Loucy (cell line): ENCODE results near the gene FOXF1.

ENCODE experiments used
- EZH2phosphoT487 ChIP-seq: fragments of 200-600 bp; IDR thresholded peaks from 2 replicates; pipeline ENCODE4 v1.6.1; 2018; ENCODE audit warnings: antibody characterized with exemption, mild to moderate bottlenecking, moderate library complexity, borderline replicate concordance
- TF ChIP-seq, protein P1 (sequence below): fragments of 200-600 bp; sonication (generic); conservative IDR thresholded peaks from 2 replicates; pipeline ENCODE4 v1.5.1; 2014; ENCODE audit warnings: mild to moderate bottlenecking, antibody characterized with exemption, low read length

DNA sequence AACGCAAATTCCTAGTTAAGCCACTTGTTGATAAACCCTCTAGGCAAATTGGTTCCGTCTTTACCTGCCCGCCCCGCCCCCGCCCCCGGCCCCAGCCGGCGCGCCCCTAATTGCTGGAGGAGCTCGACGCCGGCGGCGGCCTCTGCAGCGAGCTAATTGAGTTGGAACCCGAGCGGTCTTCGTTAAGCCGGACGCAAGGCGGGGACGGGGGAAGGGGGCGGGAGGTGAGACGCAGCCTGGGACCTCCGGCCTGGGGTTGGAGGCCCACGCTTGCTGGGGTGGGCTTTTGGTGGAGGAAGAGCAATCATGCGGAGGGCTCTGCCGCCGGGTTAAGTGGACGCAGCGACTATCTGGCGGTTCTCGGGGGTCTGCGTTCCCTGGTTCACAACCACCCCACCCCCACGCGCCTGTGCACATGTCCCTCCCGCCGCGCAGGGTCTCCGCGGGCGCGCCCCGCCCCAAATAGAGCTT lies 12.7 kb upstream of the FOXF1 start:
- TF ChIP-seq, protein P1, sequence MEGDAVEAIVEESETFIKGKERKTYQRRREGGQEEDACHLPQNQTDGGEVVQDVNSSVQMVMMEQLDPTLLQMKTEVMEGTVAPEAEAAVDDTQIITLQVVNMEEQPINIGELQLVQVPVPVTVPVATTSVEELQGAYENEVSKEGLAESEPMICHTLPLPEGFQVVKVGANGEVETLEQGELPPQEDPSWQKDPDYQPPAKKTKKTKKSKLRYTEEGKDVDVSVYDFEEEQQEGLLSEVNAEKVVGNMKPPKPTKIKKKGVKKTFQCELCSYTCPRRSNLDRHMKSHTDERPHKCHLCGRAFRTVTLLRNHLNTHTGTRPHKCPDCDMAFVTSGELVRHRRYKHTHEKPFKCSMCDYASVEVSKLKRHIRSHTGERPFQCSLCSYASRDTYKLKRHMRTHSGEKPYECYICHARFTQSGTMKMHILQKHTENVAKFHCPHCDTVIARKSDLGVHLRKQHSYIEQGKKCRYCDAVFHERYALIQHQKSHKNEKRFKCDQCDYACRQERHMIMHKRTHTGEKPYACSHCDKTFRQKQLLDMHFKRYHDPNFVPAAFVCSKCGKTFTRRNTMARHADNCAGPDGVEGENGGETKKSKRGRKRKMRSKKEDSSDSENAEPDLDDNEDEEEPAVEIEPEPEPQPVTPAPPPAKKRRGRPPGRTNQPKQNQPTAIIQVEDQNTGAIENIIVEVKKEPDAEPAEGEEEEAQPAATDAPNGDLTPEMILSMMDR = no peak
- TF ChIP-seq EZH2phosphoT487 = no peak
